Erythroblast (primary cell): Measurements from ENCODE around the gene TTC39C.

ENCODE experiments used
- GATA1 ChIP-seq: IDR thresholded peaks from 2 replicates; pipeline ENCODE4 v1.6.1; 2011; ENCODE audit warnings: low read depth, mild to moderate bottlenecking, control low read depth, low read length, moderate library complexity
- POLR2A ChIP-seq: IDR thresholded peaks from 2 replicates; pipeline ENCODE4 v1.6.1; 2011; ENCODE audit warnings: mild to moderate bottlenecking, low read length

GRCh38 chr18:24010673-24011072 lies 3.9 kb upstream of the TTC39C start:
- TF ChIP-seq POLR2A (no peak), GATA1 (no peak)
